ENCODE measurements around the gene NOL4L.

DNA sequence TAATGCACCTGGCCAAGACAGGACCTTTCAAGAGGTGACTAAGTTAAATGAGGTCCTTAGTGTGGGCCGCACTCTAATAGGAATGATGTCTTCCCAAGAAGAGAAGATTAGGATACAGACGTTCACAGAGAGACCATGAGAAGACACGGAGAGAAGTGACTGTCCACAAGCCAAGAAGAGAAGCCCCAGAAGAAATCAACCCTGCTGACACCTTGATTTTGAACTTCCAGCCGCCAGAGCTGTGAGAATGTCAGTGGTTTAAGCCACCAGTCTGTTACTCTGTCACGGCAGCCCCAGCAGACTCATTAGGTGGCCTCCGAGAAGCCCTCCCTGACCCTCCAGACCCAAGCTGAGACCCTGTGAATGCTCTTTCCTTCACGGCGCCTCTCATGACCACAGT, 29.5 kb downstream of the NOL4L start:
- TF ChIP-seq POLR2AphosphoS5 (IDR thresholded peaks at IDR 0.05) (no peak), CTCF (IDR thresholded peaks at IDR 0.05) (no peak), POLR2A (IDR thresholded peaks at IDR 0.05) (no peak), EP300 (IDR thresholded peaks at IDR 0.05) (no peak)
